ENCODE results near the gene ARHGAP24.
"Not testable (repeated sequence)": the region's sequence is repeated elsewhere in the genome, so short reads cannot be mapped to it uniquely, and the experiment has no call there.

ARHGAP24 gene

GRCh38 chr4:85956293-85956945 lies 481.5 kb downstream of the ARHGAP24 start:
- no peak for DNase-seq (ENCODE audit: low spot score)

DNA sequence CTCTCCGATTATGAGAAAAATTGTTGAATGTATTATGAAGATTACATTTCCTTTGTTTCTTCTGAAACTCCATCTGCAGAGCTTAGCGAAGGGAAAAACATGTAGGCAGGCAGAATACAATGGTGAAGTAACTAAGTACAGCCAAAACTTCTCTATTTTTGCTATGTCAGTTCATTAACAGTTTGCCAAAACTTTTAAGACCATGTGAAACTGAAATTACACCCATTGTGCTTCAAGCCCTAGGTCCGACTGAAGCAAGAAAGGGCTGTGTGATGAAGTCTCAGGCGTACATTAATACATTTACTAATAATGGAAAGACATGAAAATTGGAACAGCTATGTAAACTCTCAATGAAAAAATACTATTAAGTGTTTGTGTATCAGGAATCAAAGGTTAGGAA lies 486.9 kb downstream of the ARHGAP24 start:
- DNase-seq (ENCODE audit: low spot score): no peak

GRCh38 chr4:85963231-85963630 lies 488.3 kb downstream of the ARHGAP24 start:
- DNase-seq (ENCODE audit: low spot score): no peak

- no peak for DNase-seq (ENCODE audit: low spot score)
Observed at GRCh38 chr4:85964298-85964697, 489.3 kb downstream of the ARHGAP24 start.

DNA sequence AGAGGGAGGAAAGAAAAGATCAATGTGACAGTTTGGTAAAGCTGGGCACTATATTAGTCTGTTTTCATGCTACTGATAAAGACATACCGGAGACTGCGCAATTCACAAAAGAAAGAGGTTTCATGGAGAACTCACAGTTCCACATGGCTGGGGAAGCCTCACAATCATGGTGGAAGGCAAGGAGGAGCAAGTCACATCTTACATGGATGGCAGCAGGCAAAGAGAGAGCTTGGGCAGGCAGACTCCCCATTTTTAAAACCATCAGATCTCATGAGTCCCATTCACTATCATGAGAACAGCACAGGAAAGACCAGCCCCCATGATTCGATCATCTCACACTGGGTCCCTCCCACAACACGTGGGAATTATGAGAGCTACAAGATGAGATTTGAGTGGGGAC lies 490.1 kb downstream of the ARHGAP24 start:
- DNase-seq (ENCODE audit: low spot score): not testable (repeated sequence)

DNA sequence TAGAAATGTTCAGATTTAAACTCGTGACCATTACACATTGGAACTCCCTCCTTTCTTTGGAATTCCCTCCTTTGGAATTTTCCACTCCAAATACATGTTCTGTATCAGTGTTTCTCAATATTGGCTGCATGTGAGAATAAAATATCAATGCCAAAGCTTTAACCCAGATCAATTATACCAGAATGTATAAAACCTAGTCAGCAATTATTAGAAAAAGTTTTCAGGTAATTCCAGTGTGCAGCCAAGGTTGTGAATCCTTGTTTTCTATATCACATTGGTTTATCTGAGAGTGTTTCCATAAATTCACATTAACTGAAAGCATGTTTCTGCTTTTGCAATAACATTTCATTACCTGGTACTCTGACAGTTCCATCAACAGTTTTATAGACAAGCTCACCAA lies 490.6 kb downstream of the ARHGAP24 start:
- no peak for DNase-seq (ENCODE audit: low spot score)

DNA sequence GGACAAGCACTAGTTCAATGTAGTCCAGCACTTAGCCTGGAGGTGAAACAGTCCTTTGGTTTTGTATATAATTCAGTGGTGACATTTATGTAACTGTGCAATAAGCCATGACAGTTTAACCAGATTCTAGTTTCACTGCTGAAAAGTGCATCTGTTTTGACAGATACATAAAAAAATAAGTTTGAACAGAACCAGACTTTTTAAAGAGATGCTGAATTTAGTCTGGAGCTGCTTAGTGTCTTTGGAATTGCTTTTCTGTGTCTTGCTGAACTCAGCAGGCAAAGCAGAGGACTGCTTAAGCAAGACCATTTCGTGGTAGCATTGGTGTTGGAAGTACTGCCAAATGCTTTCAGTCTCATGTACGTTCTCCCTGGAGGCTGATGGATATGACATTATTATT lies 491.4 kb downstream of the ARHGAP24 start:
- no peak for DNase-seq (ENCODE audit: low spot score)

- no peak for DNase-seq (ENCODE audit: low spot score)
Observed at GRCh38 chr4:85967872-85968271, 492.9 kb downstream of the ARHGAP24 start.

DNA sequence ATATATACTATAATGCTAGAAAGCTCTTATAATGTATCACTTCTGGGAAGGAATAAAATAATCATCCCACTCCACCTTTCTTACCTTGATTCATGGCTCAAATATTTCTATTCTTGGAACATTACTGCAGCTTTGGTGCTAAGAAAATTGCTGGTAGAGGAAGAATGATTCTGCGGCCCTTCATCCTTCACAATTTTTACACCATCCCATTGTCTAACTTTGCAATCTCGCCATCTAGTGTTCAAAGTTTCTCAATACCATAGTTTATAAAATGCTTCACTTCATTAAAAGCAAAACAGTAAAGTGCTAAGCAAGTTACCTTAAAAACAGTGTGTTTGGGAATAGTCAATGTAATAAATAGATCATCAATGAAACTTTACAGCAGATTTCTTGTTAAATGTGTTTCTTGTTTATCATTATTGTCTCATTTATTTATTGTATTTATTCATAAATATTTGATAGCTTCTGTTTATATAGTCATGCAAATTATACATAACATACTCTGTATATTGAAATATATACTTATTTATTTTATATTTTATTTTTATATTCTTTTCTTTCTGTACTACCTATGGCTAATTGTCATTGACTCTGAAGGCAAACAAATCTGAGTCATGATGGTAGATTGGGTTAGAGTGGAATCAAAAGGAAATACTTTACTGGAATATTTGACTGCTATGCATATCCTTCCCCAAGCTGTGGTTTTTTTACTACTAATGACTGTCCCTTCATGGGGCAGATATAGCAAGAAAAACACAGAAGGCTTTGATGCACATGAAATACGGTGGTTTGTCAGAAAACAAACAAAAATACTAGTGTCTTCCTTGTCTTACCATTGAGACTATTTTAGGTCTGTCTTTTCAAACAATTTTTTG lies 494.2 kb downstream of the ARHGAP24 start:
- peak; percentile 74 for DNase-seq (ENCODE audit: low spot score)

DNA sequence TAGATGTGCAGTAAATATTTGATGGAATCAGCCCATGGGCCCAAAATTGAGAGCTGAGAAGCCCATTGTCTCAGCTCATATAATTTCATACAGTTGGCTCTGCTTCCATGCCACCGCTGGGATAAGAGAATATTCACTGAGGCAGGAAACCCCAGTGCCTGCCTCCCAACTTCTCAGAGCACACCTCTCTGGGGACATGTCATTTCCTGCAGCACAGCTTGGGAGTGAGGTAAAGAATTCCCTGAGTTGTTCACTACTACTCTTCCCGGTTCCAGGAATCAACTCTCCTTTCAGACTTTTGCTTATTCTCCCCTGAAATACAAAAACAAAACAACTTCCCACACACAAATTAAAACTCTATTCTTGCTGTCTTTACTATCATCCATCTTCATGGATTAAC lies 495.6 kb downstream of the ARHGAP24 start:
- DNase-seq (ENCODE audit: low spot score): no peak

GRCh38 chr4:85979276-85979675 lies 504.3 kb downstream of the ARHGAP24 start:
- no peak for DNase-seq (ENCODE audit: low spot score)

DNA sequence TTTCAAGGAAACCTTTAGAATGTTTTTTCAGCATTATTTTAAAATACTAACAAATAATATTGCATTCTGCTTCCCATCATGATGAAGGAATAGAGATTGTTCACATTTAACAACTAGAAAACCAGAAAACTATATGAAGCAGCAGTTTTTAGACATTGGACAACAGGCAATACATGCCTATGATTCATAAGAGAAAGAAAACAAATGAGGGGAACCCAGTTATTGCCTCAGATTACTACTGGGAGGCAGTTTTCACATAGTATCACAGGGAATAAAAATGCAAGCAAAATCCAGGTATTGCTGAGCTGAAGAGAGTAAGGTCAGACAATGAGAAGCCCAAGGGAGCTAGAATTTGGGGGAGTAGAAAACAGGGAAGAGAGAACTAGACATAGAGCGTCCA lies 511.3 kb downstream of the ARHGAP24 start:
- no peak for DNase-seq (ENCODE audit: low spot score)

- DNase-seq (ENCODE audit: low spot score): no peak
Observed at GRCh38 chr4:85993641-85994040, 518.7 kb downstream of the ARHGAP24 start.

DNA sequence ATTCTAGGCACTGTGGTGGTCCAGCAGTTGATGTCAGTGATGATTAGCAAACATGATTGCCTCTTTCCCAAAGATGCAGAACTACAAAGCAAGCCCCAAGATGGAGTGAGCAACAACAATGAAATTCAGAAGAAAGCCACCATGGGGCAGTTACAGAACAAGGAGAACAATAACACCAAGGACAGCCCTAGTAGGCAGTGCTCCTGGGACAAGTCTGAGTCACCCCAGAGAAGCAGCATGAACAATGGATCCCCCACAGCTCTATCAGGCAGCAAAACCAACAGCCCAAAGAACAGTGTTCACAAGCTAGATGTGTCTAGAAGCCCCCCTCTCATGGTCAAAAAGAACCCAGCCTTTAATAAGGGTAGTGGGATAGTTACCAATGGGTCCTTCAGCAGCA lies 519.6 kb downstream of the ARHGAP24 start:
- DNase-seq (ENCODE audit: low spot score): no peak

- no peak for DNase-seq (ENCODE audit: low spot score)
Observed at GRCh38 chr4:85995361-85995760, 520.4 kb downstream of the ARHGAP24 start.

DNA sequence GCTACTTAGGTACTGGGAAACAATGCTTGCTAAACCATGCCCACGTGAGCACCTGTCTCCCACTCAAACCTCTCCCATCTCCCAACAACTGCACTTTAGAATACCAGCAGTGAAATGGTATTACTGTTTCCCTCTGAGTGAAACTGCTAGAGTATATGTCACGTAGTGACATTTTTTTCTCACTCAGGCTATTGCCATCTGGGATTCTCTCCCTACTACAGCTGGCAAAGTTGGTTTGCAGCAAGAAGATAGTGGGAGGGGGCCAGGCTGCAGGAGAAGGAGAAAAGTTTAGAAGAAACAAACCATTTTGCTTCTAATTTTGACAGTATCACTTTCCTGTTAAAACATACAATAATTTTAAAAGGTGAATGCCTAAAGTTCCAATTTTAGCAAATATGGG lies 526.6 kb downstream of the ARHGAP24 start:
- DNase-seq (ENCODE audit: low spot score): no peak

GRCh38 chr4:86004030-86004429 lies 529.1 kb downstream of the ARHGAP24 start:
- no peak for DNase-seq (ENCODE audit: low spot score)

DNA sequence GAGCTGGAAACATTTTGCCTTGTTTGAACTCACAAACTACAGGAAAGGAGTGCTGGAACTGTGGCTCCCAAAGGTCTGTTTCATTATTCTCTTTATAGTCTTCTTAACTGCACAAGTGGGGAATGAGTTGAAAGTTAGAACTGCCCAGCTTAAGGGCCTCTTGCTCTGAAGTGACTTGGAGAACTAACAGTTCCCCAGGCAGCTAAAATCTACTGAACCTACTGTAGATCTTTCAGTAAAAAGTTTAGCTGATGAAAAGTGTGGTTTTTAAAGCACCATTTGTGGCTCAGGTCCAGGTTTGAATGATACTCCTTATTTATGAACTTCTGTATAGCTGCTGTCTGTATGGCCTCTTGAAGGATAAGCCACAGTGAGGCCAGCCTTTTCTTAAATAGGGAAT lies 531.1 kb downstream of the ARHGAP24 start:
- DNase-seq (ENCODE audit: low spot score): no peak

DNA sequence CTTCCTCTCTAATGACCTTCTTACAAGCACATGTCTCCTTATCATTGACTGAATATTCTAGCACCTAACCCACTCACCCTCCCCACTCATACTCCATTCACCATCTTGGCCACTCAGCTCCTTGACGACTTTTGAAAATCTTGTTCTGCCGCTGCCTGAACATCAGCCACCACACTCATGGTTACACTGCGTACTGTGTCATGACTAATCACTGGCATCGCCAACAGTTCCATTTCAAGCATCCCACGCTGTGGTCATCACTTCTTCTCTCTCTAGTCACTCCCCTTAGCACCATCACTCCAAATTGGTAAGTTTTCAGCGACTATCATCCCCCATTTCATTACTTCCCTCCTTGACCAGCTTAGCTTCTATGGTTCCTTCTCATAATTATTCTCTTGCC lies 532.1 kb downstream of the ARHGAP24 start:
- DNase-seq (ENCODE audit: low spot score): no peak

GRCh38 chr4:86011117-86011516 lies 536.2 kb downstream of the ARHGAP24 start:
- DNase-seq (ENCODE audit: low spot score): no peak

- DNase-seq (ENCODE audit: low spot score): no peak
Observed at GRCh38 chr4:86013621-86014020, 538.7 kb downstream of the ARHGAP24 start.

- DNase-seq (ENCODE audit: low spot score): peak; percentile 46
Observed at GRCh38 chr4:86014599-86014998, 539.6 kb downstream of the ARHGAP24 start.

All from NAMALWA (cell line).